Activated T-helper 17 cell treated with anti-CD3 and anti-CD28 coated beads, Interleukin-2, amount 50 U/mL, for 72 hours (primary cell): Measurements from ENCODE around the gene KSR1. TPM values are rescaled to one million over a fixed set of nuclear protein-coding genes. Genes with fewer than 3 reads are reported as not detected.
"Not testable (repeated sequence)": the region's sequence is repeated elsewhere in the genome, so short reads cannot be mapped to it uniquely, and the experiment has no call there.

Source experiments
- ATAC-seq: fragments of 150-1000 bp; cut with Tn5 transposase; replicated peaks from 2 replicates; pipeline ENCODE4 v1.10.0; 2021; ENCODE audit warnings: mild to moderate bottlenecking, moderate library complexity
- H3K27ac Mint-ChIP-seq: one replicate; pipeline ENCODE4 v1.8.0; 2022; ENCODE audit warnings: mixed read lengths
- H3K27me3 Mint-ChIP-seq: one replicate; pipeline ENCODE4 v1.8.0; 2022; ENCODE audit warnings: mixed read lengths
- H3K36me3 Mint-ChIP-seq: one replicate; pipeline ENCODE4 v1.8.0; 2022; ENCODE audit warnings: low read depth, mild to moderate bottlenecking, mixed read lengths
- H3K4me1 Mint-ChIP-seq: one replicate; pipeline ENCODE4 v1.8.0; 2022; ENCODE audit warnings: mixed read lengths
- H3K4me3 Mint-ChIP-seq: one replicate; pipeline ENCODE4 v1.8.0; 2022; ENCODE audit warnings: mild to moderate bottlenecking, mixed read lengths
- H3K9me3 Mint-ChIP-seq: one replicate; pipeline ENCODE4 v1.8.0; 2022; ENCODE audit warnings: mixed read lengths
- total RNA-seq, 2 donors: library from RNA; stranded (reverse); gene quantifications; one replicate each; pipeline ENCODE4 v1.2.3, GENCODE V29; 2022

KSR1 gene
- total RNA-seq, 2 donors from 2014 or later = 46.1 to 52.6 TPM

- no peak for ATAC-seq
- Mint-ChIP-seq H3K9me3 (peaks cover 4% of the 10 kb centered on the region), H3K27me3 (no peaks in the 10 kb centered on the region), H3K4me1 (peaks cover 17% of the 10 kb centered on the region), H3K27ac (peak overlapping the region; percentile 33), H3K4me3 (no peak overlapping the region), H3K36me3 (peaks cover 11% of the 10 kb centered on the region)
These were observed 39.8 kb downstream of the KSR1 start for GRCh38 chr17:27496005-27496404.

- ATAC-seq = no peak
- H3K36me3 Mint-ChIP-seq = peaks cover 11% of the 10 kb centered on the region
- peaks cover 4% of the 10 kb centered on the region for H3K9me3 Mint-ChIP-seq
- H3K4me3 Mint-ChIP-seq = no peak overlapping the region
- H3K27ac Mint-ChIP-seq = peak overlapping the region; percentile 33
- peaks cover 17% of the 10 kb centered on the region for H3K4me1 Mint-ChIP-seq
- H3K27me3 Mint-ChIP-seq = no peaks in the 10 kb centered on the region
These were observed 40.2 kb downstream of the KSR1 start for GRCh38 chr17:27496437-27496943.

- no peak overlapping the region for H3K27ac Mint-ChIP-seq
- ATAC-seq = no peak
- no peak overlapping the region for H3K4me3 Mint-ChIP-seq
- peaks cover 15% of the 10 kb centered on the region for H3K4me1 Mint-ChIP-seq
- no peaks in the 10 kb centered on the region for H3K27me3 Mint-ChIP-seq
- peaks cover 11% of the 10 kb centered on the region for H3K36me3 Mint-ChIP-seq
- H3K9me3 Mint-ChIP-seq = peaks cover 4% of the 10 kb centered on the region
These were observed 40.7 kb downstream of the KSR1 start for GRCh38 chr17:27496971-27497370.

GRCh38 chr17:27497696-27498095 lies 41.4 kb downstream of the KSR1 start:
- Mint-ChIP-seq H3K4me1 (peaks cover 11% of the 10 kb centered on the region), H3K9me3 (peaks cover 4% of the 10 kb centered on the region), H3K4me3 (no peak overlapping the region), H3K27ac (no peak overlapping the region), H3K36me3 (peaks cover 15% of the 10 kb centered on the region), H3K27me3 (no peaks in the 10 kb centered on the region)
- no peak for ATAC-seq

GRCh38 chr17:27498615-27499309 lies 42.5 kb downstream of the KSR1 start:
- Mint-ChIP-seq H3K36me3 (peaks cover 18% of the 10 kb centered on the region), H3K4me3 (no peak overlapping the region), H3K4me1 (peaks cover 11% of the 10 kb centered on the region), H3K9me3 (peaks cover 4% of the 10 kb centered on the region), H3K27ac (no peak overlapping the region), H3K27me3 (no peaks in the 10 kb centered on the region)
- no peak for ATAC-seq

GRCh38 chr17:27499451-27500265 lies 43.4 kb downstream of the KSR1 start:
- Mint-ChIP-seq H3K4me1 (peaks cover 6% of the 10 kb centered on the region), H3K9me3 (peaks cover 4% of the 10 kb centered on the region), H3K4me3 (no peak overlapping the region), H3K27me3 (no peaks in the 10 kb centered on the region), H3K36me3 (peaks cover 18% of the 10 kb centered on the region), H3K27ac (no peak overlapping the region)
- ATAC-seq = no peak

- not testable (repeated sequence) for H3K4me1 Mint-ChIP-seq
- H3K36me3 Mint-ChIP-seq = peaks cover 18% of the 10 kb centered on the region
These were observed 45.1 kb downstream of the KSR1 start for GRCh38 chr17:27501338-27501737.

GRCh38 chr17:27502526-27503324 lies 46.5 kb downstream of the KSR1 start:
- ATAC-seq = no peak
- H3K36me3 Mint-ChIP-seq = peaks cover 18% of the 10 kb centered on the region
- peaks cover 4% of the 10 kb centered on the region for H3K9me3 Mint-ChIP-seq
- no peak overlapping the region for H3K27ac Mint-ChIP-seq
- peaks cover 6% of the 10 kb centered on the region for H3K4me1 Mint-ChIP-seq
- H3K4me3 Mint-ChIP-seq = no peak overlapping the region
- no peaks in the 10 kb centered on the region for H3K27me3 Mint-ChIP-seq

More at GRCh38 chr17:27501338-27501737, 45.1 kb downstream of the KSR1 start:
- not testable (repeated sequence) for H3K9me3 Mint-ChIP-seq, H3K4me3 Mint-ChIP-seq, H3K27me3 Mint-ChIP-seq, H3K27ac Mint-ChIP-seq, ATAC-seq

- H3K27ac Mint-ChIP-seq = no peak overlapping the region
- H3K9me3 Mint-ChIP-seq = peaks cover 4% of the 10 kb centered on the region
- no peaks in the 10 kb centered on the region for H3K27me3 Mint-ChIP-seq
- H3K36me3 Mint-ChIP-seq = peaks cover 18% of the 10 kb centered on the region
- ATAC-seq = no peak
- peaks cover 4% of the 10 kb centered on the region for H3K4me1 Mint-ChIP-seq
- no peak overlapping the region for H3K4me3 Mint-ChIP-seq
These were observed 47.4 kb downstream of the KSR1 start for GRCh38 chr17:27503611-27504010.

- peaks cover 4% of the 10 kb centered on the region for H3K9me3 Mint-ChIP-seq
- no peak for ATAC-seq
- peaks cover 18% of the 10 kb centered on the region for H3K36me3 Mint-ChIP-seq
- H3K4me1 Mint-ChIP-seq = no peaks in the 10 kb centered on the region
- no peaks in the 10 kb centered on the region for H3K27me3 Mint-ChIP-seq
- H3K27ac Mint-ChIP-seq = no peak overlapping the region
- H3K4me3 Mint-ChIP-seq = no peak overlapping the region
These were observed 48.1 kb downstream of the KSR1 start for GRCh38 chr17:27504188-27504995.

GRCh38 chr17:27506348-27507218 lies 50.3 kb downstream of the KSR1 start:
- Mint-ChIP-seq H3K27me3 (no peaks in the 10 kb centered on the region), H3K36me3 (peaks cover 8% of the 10 kb centered on the region), H3K27ac (no peak overlapping the region), H3K4me3 (no peak overlapping the region), H3K4me1 (no peaks in the 10 kb centered on the region), H3K9me3 (no peaks in the 10 kb centered on the region)
- no peak for ATAC-seq

GRCh38 chr17:27511168-27511883 lies 55.1 kb downstream of the KSR1 start:
- peak overlapping the region; percentile 56 for H3K27ac Mint-ChIP-seq
- H3K9me3 Mint-ChIP-seq = no peaks in the 10 kb centered on the region
- H3K27me3 Mint-ChIP-seq = no peaks in the 10 kb centered on the region
- peaks cover 7% of the 10 kb centered on the region for H3K4me1 Mint-ChIP-seq
- H3K36me3 Mint-ChIP-seq = no peaks in the 10 kb centered on the region
- no peak for ATAC-seq
- H3K4me3 Mint-ChIP-seq = no peak overlapping the region
